ENCODE results near the gene KNDC1.

Gene KNDC1

DNA sequence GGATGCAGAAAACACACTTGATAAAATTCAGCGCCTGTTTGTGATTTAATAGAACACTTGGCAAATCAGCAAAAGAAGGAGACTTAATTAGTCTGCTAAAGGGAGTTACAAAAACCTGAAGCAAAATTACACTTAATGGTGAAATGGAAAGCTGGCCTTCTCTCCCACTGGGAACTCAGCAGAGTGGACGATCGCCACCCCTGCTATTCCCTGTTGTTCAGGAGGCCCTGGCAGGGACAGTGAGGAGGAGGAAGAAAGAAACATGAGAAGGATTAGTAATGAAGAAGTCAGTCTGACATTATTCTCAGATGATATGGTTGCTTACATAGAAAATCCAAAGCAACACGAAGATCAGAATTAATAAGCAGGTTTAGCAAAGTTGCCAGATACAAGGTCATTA, 5.6 kb upstream of the KNDC1 start:
- Histone ChIP-seq H2BK12ac (ENCODE audit: low read length) (no peak overlapping the region), H3K23ac (ENCODE audit: low read depth, low read length, poor library complexity) (no peak overlapping the region), H3K27me3 (ENCODE audit: control insufficient read depth in 3 of 3, insufficient read depth in 3 of 3, low read depth in 1 of 3, low read length in 3 of 3) (peaks cover 0 to 4% (median 0%) of the 10 kb centered on the region in 3 experiments), H3K4ac (ENCODE audit: low read length) (no peak overlapping the region), H3K27ac (replicated peaks; ENCODE audit: low read length) (no peak overlapping the region), H3K36me3 (replicated peaks in 1 of 2; ENCODE audit: control insufficient read depth in 2 of 2, insufficient read depth in 2 of 2, low read length in 2 of 2) (no peaks in the 10 kb centered on the region), H3K4me1 (ENCODE audit: control insufficient read depth in 2 of 2, insufficient read depth in 1 of 2, low read depth in 1 of 2, low read length in 2 of 2) (peaks cover 10 to 12% of the 10 kb centered on the region in 2 donors), H2BK5ac (ENCODE audit: low read length) (no peak overlapping the region), H3K14ac (ENCODE audit: low read length) (no peak overlapping the region), H4K91ac (ENCODE audit: low read depth, low read length, poor library complexity) (no peak overlapping the region), H3K18ac (ENCODE audit: low read length) (no peak overlapping the region), H3K4me2 (ENCODE audit: insufficient read depth, low read length, poor library complexity, severe bottlenecking) (no peak overlapping the region), H3K79me1 (ENCODE audit: low read depth, low read length) (peaks cover 3% of the 10 kb centered on the region), H2BK120ac (ENCODE audit: low read depth, low read length) (no peak overlapping the region), H2AK5ac (ENCODE audit: low read depth, low read length) (no peak overlapping the region), H2AFZ (ENCODE audit: low read length) (no peak overlapping the region), H3K9me3 (replicated peaks in 1 of 2; ENCODE audit: control insufficient read depth in 2 of 2, insufficient read depth in 1 of 2, low read depth in 1 of 2, low read length in 2 of 2) (no peaks in the 10 kb centered on the region), H2BK15ac (ENCODE audit: low read length) (no peak overlapping the region), H4K8ac (ENCODE audit: low read depth, low read length) (no peak overlapping the region), H3K4me3 (ENCODE audit: low read length in 2 of 2) (no peak overlapping the region), H3K9ac (ENCODE audit: low read depth, low read length, poor library complexity) (no peak overlapping the region)
- no peak for DNase-seq (ENCODE audit: low spot score)
- WGBS, 2 donors (ENCODE audit: extremely low coverage in 2 of 2, insufficient read length in 2 of 2, insufficient replicate concordance in 1 of 2) = no CpG with 5 or more reads among the region's 4 CpGs

DNA sequence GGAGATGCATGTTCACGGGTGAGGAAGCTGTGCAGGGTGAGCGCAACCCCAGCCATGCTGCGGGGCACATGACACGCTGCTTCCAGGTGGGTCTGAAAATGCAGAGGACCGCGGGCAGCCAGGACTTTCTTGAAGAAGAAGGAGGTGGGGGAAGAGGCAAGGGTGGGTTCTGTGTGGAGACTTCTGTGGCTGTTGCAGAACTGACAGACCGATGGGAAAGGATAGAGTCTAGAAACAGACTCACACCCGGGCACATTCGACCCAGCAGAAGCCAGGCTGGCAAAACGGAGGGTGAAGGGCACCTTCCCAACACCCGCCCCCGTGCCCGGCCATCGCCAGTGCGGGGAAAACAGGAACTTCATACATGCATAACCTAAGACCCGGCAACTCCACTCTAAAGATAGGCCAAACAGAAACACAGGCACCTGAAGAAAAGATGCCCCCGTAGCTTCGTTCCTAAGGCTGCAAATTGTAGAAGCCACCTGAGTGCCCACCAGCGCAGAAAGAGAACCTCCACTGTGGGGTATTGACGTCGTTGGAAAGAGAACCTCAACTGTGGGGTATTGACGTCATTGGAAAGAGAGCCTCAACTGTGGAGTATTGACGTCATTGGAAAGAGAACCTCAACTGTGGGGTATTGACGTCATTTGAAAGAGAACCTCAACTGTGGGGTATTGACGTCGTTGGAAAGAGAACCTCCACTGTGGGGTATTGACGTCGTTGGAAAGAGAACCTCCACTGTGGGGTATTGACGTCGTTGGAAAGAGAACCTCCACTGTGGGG, 4.8 kb upstream of the KNDC1 start:
- Histone ChIP-seq H2BK12ac (ENCODE audit: low read length) (peak overlapping the region; percentile 73), H3K4ac (ENCODE audit: low read length) (no peak overlapping the region)

DNA sequence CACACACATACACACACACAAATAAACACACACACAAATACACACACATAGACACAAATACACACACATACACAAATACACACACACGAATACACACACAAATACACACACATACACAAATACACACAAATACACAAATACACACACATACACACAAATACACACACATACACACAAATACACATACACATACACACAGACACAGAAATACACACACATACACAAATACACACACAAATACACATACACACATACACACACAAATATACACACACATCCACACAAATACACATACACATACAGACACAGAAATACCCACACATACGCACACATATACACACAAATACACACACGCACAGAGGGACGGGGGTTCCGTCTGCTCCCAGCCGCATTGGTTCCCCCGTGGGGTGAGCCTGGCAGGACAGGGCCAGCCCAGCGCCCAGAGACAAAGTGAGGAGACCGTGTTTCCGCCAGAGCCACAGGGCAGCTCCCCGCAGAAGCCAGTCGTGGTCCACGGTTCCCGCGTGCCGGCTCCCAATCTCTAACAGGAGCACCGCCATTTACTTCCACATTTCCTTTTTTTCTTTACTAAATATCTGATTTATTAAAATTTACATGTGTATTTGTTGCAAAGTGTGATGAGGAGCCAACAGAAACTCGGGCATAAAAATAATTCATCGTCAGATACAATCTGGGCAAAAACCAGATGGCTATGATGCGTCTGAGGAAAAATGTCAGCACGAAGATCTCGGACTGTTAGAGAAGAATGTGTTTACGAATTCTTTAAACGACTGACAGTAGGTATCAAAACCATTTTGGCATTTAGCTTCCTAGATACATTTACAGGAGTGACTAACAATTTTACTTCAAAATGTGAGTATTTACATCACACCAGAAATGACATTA, 3.1 kb upstream of the KNDC1 start:
- Histone ChIP-seq H2AFZ (ENCODE audit: low read length) (no peak overlapping the region), H3K27ac (replicated peaks; ENCODE audit: low read length) (no peak overlapping the region), H3K4me2 (ENCODE audit: insufficient read depth, low read length, poor library complexity, severe bottlenecking) (no peak overlapping the region), H2BK5ac (ENCODE audit: low read length) (no peak overlapping the region), H3K36me3 (replicated peaks in 1 of 2; ENCODE audit: control insufficient read depth in 2 of 2, insufficient read depth in 2 of 2, low read length in 2 of 2) (no peaks in the 10 kb centered on the region), H3K79me1 (ENCODE audit: low read depth, low read length) (peaks cover 8% of the 10 kb centered on the region), H3K23ac (ENCODE audit: low read depth, low read length, poor library complexity) (no peak overlapping the region), H3K18ac (ENCODE audit: low read length) (peak overlapping the region; percentile 19), H2AK5ac (ENCODE audit: low read depth, low read length) (peak overlapping the region; percentile 84), H3K4me1 (ENCODE audit: control insufficient read depth in 2 of 2, insufficient read depth in 1 of 2, low read depth in 1 of 2, low read length in 2 of 2) (peaks cover 18 to 19% of the 10 kb centered on the region in 2 donors), H2BK15ac (ENCODE audit: low read length) (no peak overlapping the region), H4K8ac (ENCODE audit: low read depth, low read length) (no peak overlapping the region), H3K14ac (ENCODE audit: low read length) (peak overlapping the region; percentile 71), H3K4me3 (ENCODE audit: low read length in 2 of 2) (no peak overlapping the region), H3K4ac (ENCODE audit: low read length) (peak overlapping the region; percentile 84), H2BK120ac (ENCODE audit: low read depth, low read length) (no peak overlapping the region), H3K9ac (ENCODE audit: low read depth, low read length, poor library complexity) (no peak overlapping the region), H3K27me3 (ENCODE audit: control insufficient read depth in 3 of 3, insufficient read depth in 3 of 3, low read depth in 1 of 3, low read length in 3 of 3) (peaks cover 0 to 4% (median 2%) of the 10 kb centered on the region in 3 experiments), H2BK12ac (ENCODE audit: low read length) (no peak overlapping the region), H4K91ac (ENCODE audit: low read depth, low read length, poor library complexity) (peak overlapping the region; percentile 30), H3K9me3 (replicated peaks in 1 of 2; ENCODE audit: control insufficient read depth in 2 of 2, insufficient read depth in 1 of 2, low read depth in 1 of 2, low read length in 2 of 2) (no peaks in the 10 kb centered on the region)
- 100% methylated on average over 1 to 2 of the region's 24 CpGs for WGBS, 2 donors (ENCODE audit: extremely low coverage in 2 of 2, insufficient read length in 2 of 2, insufficient replicate concordance in 1 of 2)
- DNase-seq (ENCODE audit: low spot score) = no peak

More for the DNA sequence above, 4.8 kb upstream of the KNDC1 start:
- Histone ChIP-seq H3K79me1 (ENCODE audit: low read depth, low read length) (peaks cover 3% of the 10 kb centered on the region), H2BK15ac (ENCODE audit: low read length) (peak overlapping the region; percentile 58), H2AK5ac (ENCODE audit: low read depth, low read length) (peak overlapping the region; percentile 79), H3K27ac (replicated peaks; ENCODE audit: low read length) (no peak overlapping the region), H3K9ac (ENCODE audit: low read depth, low read length, poor library complexity) (peak overlapping the region; percentile 44), H2BK5ac (ENCODE audit: low read length) (no peak overlapping the region), H3K36me3 (replicated peaks in 1 of 2; ENCODE audit: control insufficient read depth in 2 of 2, insufficient read depth in 2 of 2, low read length in 2 of 2) (no peaks in the 10 kb centered on the region), H3K4me3 (ENCODE audit: low read length in 2 of 2) (no peak overlapping the region), H3K27me3 (ENCODE audit: control insufficient read depth in 3 of 3, insufficient read depth in 3 of 3, low read depth in 1 of 3, low read length in 3 of 3) (peaks cover 0 to 4% (median 0%) of the 10 kb centered on the region in 3 experiments), H3K23ac (ENCODE audit: low read depth, low read length, poor library complexity) (no peak overlapping the region), H3K4me2 (ENCODE audit: insufficient read depth, low read length, poor library complexity, severe bottlenecking) (no peak overlapping the region), H4K8ac (ENCODE audit: low read depth, low read length) (no peak overlapping the region), H2AFZ (ENCODE audit: low read length) (no peak overlapping the region), H4K91ac (ENCODE audit: low read depth, low read length, poor library complexity) (no peak overlapping the region), H3K4me1 (ENCODE audit: control insufficient read depth in 2 of 2, insufficient read depth in 1 of 2, low read depth in 1 of 2, low read length in 2 of 2) (peaks cover 12 to 15% of the 10 kb centered on the region in 2 donors), H3K9me3 (replicated peaks in 1 of 2; ENCODE audit: control insufficient read depth in 2 of 2, insufficient read depth in 1 of 2, low read depth in 1 of 2, low read length in 2 of 2) (no peaks in the 10 kb centered on the region), H3K14ac (ENCODE audit: low read length) (no peak overlapping the region), H3K18ac (ENCODE audit: low read length) (peak overlapping the region; percentile 48), H2BK120ac (ENCODE audit: low read depth, low read length) (peak overlapping the region; percentile 28)
- no CpG with 5 or more reads among the region's 30 CpGs for WGBS, 2 donors (ENCODE audit: extremely low coverage in 2 of 2, insufficient read length in 2 of 2, insufficient replicate concordance in 1 of 2)
- DNase-seq (ENCODE audit: low spot score) = no peak

Data from neuronal stem cell (in vitro differentiated cells).